Measurements from ENCODE around the gene DRD2.

DNA sequence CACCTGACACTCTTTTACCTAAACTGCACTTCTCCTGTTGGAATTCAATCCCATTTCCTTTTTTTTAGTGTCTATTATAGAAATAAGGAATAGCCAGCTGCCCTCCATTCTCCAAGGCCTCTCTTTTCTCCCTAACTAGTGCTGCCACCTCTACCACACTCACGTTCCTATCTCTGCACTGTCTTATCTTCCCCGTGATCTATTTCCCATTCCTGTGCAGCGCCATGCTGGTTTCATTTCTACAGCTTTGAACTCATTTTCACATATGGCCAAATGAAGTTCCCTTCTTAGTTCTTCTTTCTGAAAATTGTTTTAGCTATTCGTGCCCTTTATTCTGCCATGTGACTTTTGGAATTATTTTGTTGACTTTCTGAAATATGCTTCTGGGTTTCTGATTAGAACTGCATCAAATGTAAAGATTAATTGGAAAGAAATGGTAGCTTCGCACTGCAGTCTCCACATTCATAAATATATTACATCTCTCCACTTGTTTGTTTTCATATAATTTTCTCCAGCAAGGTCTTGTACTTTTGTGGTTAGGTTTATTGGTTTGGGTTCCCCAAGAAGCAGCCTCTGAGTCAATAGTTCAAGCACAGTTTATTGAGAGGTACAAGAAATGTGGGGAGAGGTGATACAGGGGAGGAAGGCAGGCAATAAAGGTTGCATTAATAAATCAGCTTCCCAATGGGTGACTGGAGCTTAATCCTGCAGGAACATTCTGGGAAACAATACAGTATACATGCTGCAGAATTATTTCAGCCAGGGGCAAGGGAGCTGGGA, 43.7 kb upstream of the DRD2 start:
- TF ChIP-seq, protein P1, sequence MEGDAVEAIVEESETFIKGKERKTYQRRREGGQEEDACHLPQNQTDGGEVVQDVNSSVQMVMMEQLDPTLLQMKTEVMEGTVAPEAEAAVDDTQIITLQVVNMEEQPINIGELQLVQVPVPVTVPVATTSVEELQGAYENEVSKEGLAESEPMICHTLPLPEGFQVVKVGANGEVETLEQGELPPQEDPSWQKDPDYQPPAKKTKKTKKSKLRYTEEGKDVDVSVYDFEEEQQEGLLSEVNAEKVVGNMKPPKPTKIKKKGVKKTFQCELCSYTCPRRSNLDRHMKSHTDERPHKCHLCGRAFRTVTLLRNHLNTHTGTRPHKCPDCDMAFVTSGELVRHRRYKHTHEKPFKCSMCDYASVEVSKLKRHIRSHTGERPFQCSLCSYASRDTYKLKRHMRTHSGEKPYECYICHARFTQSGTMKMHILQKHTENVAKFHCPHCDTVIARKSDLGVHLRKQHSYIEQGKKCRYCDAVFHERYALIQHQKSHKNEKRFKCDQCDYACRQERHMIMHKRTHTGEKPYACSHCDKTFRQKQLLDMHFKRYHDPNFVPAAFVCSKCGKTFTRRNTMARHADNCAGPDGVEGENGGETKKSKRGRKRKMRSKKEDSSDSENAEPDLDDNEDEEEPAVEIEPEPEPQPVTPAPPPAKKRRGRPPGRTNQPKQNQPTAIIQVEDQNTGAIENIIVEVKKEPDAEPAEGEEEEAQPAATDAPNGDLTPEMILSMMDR (conservative IDR thresholded peaks at IDR 0.05; ENCODE audit: low read length) = no peak
- TF ChIP-seq EZH2phosphoT487 (IDR thresholded peaks at IDR 0.05; ENCODE audit: borderline replicate concordance, low read depth, low read length) = no peak

Measured in OCI-LY7 (cell line).